Measurements from ENCODE around the gene UBQLN4. TPM values are rescaled to one million over a fixed set of nuclear protein-coding genes. Genes with fewer than 3 reads are reported as not detected.

The UBQLN4 gene
- total RNA-seq, 6 experiments from 2014 or later = 19.0 to 25.5 (median 21.0) TPM

DNA sequence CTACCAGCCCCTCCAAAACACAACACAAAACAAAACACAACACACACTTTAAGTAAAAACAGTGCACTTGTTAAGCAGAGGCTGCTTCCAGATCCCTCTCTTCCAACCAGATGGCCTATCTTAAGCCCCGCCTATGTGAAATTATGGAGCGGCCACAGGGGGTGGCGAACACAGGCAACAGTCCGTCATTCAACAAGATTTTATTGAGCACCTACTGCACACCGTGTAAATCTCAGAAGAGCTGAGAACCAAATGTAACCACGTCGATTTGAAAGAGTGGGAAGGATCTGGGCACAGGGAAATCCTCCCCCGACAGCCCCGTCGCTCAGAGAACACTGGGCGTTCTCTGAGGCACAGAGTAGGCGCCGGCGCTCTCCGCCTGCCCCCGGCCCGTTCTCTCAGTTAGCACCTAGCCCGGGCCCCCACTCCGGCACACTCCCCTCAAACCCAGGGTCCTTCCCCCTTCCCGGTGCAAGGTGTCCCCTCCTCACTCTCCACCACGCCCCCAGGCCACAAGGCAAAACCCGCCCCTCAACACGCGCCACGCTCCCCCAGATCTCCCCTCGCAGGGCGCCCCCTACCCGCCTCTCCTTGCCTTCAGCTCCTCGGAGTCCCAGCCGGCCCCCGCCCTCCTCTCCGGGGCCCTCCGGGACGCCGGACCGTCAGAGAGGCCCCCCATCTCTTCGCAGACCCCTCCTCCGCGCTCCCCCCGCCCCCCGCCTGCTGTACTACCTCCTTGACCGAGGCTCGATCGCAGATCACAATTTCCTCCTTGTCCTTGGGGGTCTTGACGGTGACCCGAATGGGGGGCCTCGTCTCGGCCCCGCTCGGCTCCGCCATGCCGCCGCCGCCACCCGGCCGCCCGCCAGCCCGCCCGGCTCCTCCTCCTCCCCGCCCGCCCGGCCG lies 483 bp downstream of the UBQLN4 start:
- H3K27ac ChIP-seq = peak overlapping the region in 1 of 3 donors; percentile 24
- peak in 3 of 4 donors; percentile 2 to 30 (median 9) for ATAC-seq
- peak overlapping the region; percentile 75 to 89 (median 76) for H3K4me3 ChIP-seq
- no peak for TF ChIP-seq POLR2A (IDR thresholded peaks at IDR 0.05)
- TF ChIP-seq, protein P1, sequence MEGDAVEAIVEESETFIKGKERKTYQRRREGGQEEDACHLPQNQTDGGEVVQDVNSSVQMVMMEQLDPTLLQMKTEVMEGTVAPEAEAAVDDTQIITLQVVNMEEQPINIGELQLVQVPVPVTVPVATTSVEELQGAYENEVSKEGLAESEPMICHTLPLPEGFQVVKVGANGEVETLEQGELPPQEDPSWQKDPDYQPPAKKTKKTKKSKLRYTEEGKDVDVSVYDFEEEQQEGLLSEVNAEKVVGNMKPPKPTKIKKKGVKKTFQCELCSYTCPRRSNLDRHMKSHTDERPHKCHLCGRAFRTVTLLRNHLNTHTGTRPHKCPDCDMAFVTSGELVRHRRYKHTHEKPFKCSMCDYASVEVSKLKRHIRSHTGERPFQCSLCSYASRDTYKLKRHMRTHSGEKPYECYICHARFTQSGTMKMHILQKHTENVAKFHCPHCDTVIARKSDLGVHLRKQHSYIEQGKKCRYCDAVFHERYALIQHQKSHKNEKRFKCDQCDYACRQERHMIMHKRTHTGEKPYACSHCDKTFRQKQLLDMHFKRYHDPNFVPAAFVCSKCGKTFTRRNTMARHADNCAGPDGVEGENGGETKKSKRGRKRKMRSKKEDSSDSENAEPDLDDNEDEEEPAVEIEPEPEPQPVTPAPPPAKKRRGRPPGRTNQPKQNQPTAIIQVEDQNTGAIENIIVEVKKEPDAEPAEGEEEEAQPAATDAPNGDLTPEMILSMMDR (IDR thresholded peaks at IDR 0.05) = peak in 3 of 4 donors; percentile 3 to 12 (median 5)
- no peaks in the 10 kb centered on the region for H3K9me3 ChIP-seq
- intact Hi-C loops (cut with DNase I) = loop anchor here in 1 of 2 donors (10.0 kb wide), 1 partner anchor 48 kb away; no protein-coding TSS in a partner anchor
- H3K27me3 ChIP-seq = no peaks in the 10 kb centered on the region
- under 1% methylated on average over 36 of the region's 63 CpGs for WGBS (ENCODE audit: insufficient coverage, low coverage, low lambda C conversion rate, missing lambda C conversion rate)
- DNase-seq = peak; percentile 67 to 74 (median 72)
- peaks cover 0 to 6% (median 0%) of the 10 kb centered on the region in 4 donors for H3K36me3 ChIP-seq
- H3K4me1 ChIP-seq = peaks cover 0 to 7% (median 2%) of the 10 kb centered on the region in 4 donors

DNA sequence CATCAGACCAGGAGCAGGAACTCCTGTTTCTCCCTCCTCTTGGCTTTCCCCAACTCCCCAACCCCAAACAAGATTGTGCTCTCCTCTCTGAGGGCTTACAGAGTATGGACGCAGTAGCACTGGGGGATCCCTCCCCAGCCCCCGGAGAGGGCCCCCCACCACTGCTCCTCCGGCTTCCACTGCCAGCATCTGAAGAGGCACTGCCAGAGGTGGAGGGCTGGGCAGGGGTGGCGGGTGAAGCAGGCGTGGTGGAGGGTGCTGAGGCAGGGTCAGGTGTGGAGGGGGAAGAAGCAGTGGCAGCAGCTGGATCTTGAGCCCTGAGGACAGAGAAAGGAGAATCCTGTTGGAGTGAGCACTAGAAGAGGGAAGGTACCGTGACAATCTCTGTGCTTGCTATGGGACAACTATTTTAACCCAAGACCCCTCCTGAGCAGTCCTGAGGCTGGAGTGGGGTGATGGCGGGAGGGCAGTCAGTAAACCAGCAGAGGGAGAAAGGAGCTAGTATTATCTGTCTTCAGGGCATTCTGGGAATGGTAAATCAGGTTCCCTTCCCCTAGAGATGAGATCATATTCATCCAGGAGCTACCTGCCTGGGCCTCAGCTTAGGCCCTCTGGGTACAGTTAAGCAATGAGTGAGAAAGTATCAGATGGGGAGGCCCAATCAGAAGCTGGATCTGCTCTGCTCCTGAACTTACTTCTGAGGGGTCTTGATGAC lies 2.4 kb downstream of the UBQLN4 start:
- Histone ChIP-seq H3K4me1 (peaks cover 0 to 7% (median 2%) of the 10 kb centered on the region in 4 donors), H3K4me3 (no peak overlapping the region), H3K27me3 (no peaks in the 10 kb centered on the region), H3K36me3 (peaks cover 0 to 16% (median 2%) of the 10 kb centered on the region in 4 donors), H3K27ac (no peak overlapping the region), H3K9me3 (no peaks in the 10 kb centered on the region)
- TF ChIP-seq, protein P1 (IDR thresholded peaks at IDR 0.05) = no peak
- TF ChIP-seq POLR2A (IDR thresholded peaks at IDR 0.05) = no peak
- DNase-seq = no peak
- intact Hi-C loops (cut with DNase I) = loop anchor here in 1 of 2 donors (10.0 kb wide), 1 partner anchor 46 kb away; no protein-coding TSS in a partner anchor
- 92% methylated on average over 6 of the region's 7 CpGs for WGBS (ENCODE audit: insufficient coverage, low coverage, low lambda C conversion rate, missing lambda C conversion rate)
- ATAC-seq = no peak

DNA sequence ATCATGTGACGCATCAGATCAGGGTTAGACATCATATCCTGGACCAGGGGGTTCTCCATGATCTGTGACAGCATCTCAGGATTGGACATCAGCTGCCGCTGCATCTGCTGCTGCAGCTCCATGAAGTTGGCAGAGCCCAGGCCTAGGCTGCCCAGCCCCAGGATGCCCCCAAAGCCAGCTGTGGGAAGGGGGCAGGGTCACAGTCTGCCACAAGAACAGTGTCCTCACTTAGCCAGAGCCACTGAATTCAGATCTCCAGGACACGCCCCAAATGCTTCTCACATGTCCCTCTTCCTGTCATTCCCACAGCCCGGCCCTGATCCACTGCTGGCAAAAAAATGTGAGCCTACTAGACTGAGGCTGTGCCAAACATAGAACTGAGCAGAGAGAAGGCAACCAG lies 3.2 kb downstream of the UBQLN4 start:
- no peak overlapping the region for H3K4me3 ChIP-seq
- H3K36me3 ChIP-seq = peaks cover 0 to 18% (median 2%) of the 10 kb centered on the region in 4 donors
- DNase-seq (no peak), ATAC-seq (no peak)
- no peaks in the 10 kb centered on the region for H3K27me3 ChIP-seq
- WGBS (ENCODE audit: insufficient coverage, low coverage, low lambda C conversion rate, missing lambda C conversion rate) = 77% methylated on average over 3 of the region's 4 CpGs
- no peaks in the 10 kb centered on the region for H3K9me3 ChIP-seq
- H3K4me1 ChIP-seq = peaks cover 0 to 2% (median 1%) of the 10 kb centered on the region in 4 donors
- no peak for TF ChIP-seq POLR2A (IDR thresholded peaks at IDR 0.05)
- TF ChIP-seq, protein P1 (IDR thresholded peaks at IDR 0.05) = no peak
- no peak overlapping the region for H3K27ac ChIP-seq
- intact Hi-C loops (cut with DNase I) = loop anchor here in 1 of 2 donors (10.0 kb wide), 1 partner anchor 46 kb away; no protein-coding TSS in a partner anchor

DNA sequence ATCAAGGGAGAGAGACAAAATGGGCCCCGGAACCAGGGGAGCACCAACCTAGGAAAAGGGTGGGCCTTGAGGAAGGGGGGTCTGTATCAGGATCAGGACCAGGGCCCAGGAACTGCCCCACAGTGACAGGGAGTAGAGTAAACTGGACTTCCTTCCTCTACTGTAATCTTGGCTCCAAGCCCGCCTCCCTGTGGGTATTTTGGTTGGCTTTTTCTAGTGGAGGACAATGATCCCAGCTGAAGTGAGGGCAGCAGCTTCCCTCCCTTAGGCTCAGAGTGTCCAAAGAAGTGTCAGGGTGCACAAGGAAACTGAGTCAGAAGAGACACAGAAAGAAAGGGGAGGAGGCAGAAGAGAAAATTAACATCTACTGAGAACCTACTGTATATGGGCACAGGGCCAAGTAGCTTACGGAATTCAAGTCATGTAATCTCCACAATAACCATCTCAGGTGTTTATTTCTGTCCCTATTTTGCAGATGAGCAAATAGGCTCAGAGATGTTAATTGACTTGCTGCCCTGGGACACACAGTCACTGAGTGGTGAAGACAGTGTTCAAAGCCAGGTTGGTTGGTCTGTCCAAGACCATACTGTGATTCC lies 4.8 kb downstream of the UBQLN4 start:
- Histone ChIP-seq H3K9me3 (no peaks in the 10 kb centered on the region), H3K36me3 (peaks cover 0 to 20% (median 2%) of the 10 kb centered on the region in 4 donors), H3K27me3 (no peaks in the 10 kb centered on the region), H3K4me3 (no peak overlapping the region), H3K4me1 (no peaks in the 10 kb centered on the region), H3K27ac (no peak overlapping the region)
- intact Hi-C loops (cut with DNase I) = no loop called here
- WGBS (ENCODE audit: insufficient coverage, low coverage, low lambda C conversion rate, missing lambda C conversion rate) = 78% methylated on average over 3 of the region's 3 CpGs
- no peak for TF ChIP-seq POLR2A (IDR thresholded peaks at IDR 0.05)
- TF ChIP-seq, protein P1 (IDR thresholded peaks at IDR 0.05) = no peak
- ATAC-seq = no peak
- DNase-seq = no peak
